ENCODE results near the gene UEVLD.

Gene UEVLD

GRCh38 chr11:18491924-18492323 is 96.6 kb downstream of the UEVLD start (continued):
- no peak for TF ChIP-seq ZNF664 (tag by site-specific recombination; IDR thresholded peaks at IDR 0.05)
- no peak for TF ChIP-seq ZNF16 (tag by site-specific recombination; IDR thresholded peaks at IDR 0.05; ENCODE audit: low read depth)
- no peak for TF ChIP-seq ZNF792 (tag by site-specific recombination; IDR thresholded peaks at IDR 0.05)
- no peak for TF ChIP-seq ZNF24 (tag by site-specific recombination; IDR thresholded peaks at IDR 0.05)
- no peak for TF ChIP-seq ZNF660 (tag by site-specific recombination; IDR thresholded peaks at IDR 0.05)

- Histone ChIP-seq H3K9me3 (ENCODE audit: control insufficient read depth, insufficient read depth, low read depth, low read length) (no peaks in the 10 kb centered on the region), H3K36me3 (ENCODE audit: control insufficient read depth in 2 of 2, insufficient read depth in 1 of 2, low read length in 2 of 2) (peaks cover 0 to 45% of the 10 kb centered on the region in 2 experiments; a peak in 1 of 3 replicates), H3K27ac (ENCODE audit: extremely low read depth, low read depth, low read length) (no peak overlapping the region), H3K4me1 (ENCODE audit: control insufficient read depth, insufficient read depth, low read length) (peaks cover 8% of the 10 kb centered on the region; the same call in 1 of the 2 replicates), H3K4me3 (ENCODE audit: low read depth, low read length) (no peak overlapping the region)
- CTCF ChIA-PET = interaction anchor here (1.5 kb wide), 1 partner anchor 35 kb away, joined by 3 read pairs; no protein-coding TSS in a partner anchor
- POLR2A ChIA-PET = no interaction called here
- no peak for TF ChIP-seq ZNF292 (tag by site-specific recombination; IDR thresholded peaks at IDR 0.05; ENCODE audit: borderline replicate concordance, low read depth)
- TF ChIP-seq ZNF23 (tag by site-specific recombination; IDR thresholded peaks at IDR 0.05; ENCODE audit: borderline replicate concordance) = no peak
- no peak for TF ChIP-seq ZNF404 (tag by site-specific recombination; IDR thresholded peaks at IDR 0.05)
- TF ChIP-seq WT1 (tag by site-specific recombination; IDR thresholded peaks at IDR 0.05) = no peak
- no peak for TF ChIP-seq ZSCAN4 (tag by site-specific recombination; IDR thresholded peaks at IDR 0.05)
- TF ChIP-seq ZNF132 (tag by site-specific recombination; IDR thresholded peaks at IDR 0.05; ENCODE audit: borderline replicate concordance) = no peak
- no peak for TF ChIP-seq ZNF510 (tag by site-specific recombination; IDR thresholded peaks at IDR 0.05; ENCODE audit: insufficient replicate concordance)
- no peak for TF ChIP-seq PRDM4 (tag by site-specific recombination; IDR thresholded peaks at IDR 0.05)
- TF ChIP-seq ZNF670 (tag by site-specific recombination; IDR thresholded peaks at IDR 0.05; ENCODE audit: low read depth) = no peak
- no peak for TF ChIP-seq ZNF426 (tag by site-specific recombination; IDR thresholded peaks at IDR 0.05)
- no peak for TF ChIP-seq ZNF423 (tag by site-specific recombination; IDR thresholded peaks at IDR 0.05)
- no peak for TF ChIP-seq ZNF529 (tag by site-specific recombination; IDR thresholded peaks at IDR 0.05; ENCODE audit: insufficient replicate concordance)
- no peak for TF ChIP-seq ZNF621 (tag by site-specific recombination; IDR thresholded peaks at IDR 0.05)
- no peak for TF ChIP-seq ZBTB8A (tag by site-specific recombination; IDR thresholded peaks at IDR 0.05)
- TF ChIP-seq ZNF341 (tag by site-specific recombination; IDR thresholded peaks at IDR 0.05; ENCODE audit: low read depth) = no peak
- TF ChIP-seq ZNF626 (tag by site-specific recombination; IDR thresholded peaks at IDR 0.05) = no peak
- TF ChIP-seq ZSCAN30 (tag by site-specific recombination; IDR thresholded peaks at IDR 0.05) = no peak
- TF ChIP-seq ZNF76 (tag by site-specific recombination; IDR thresholded peaks at IDR 0.05; ENCODE audit: borderline replicate concordance, low read depth) = no peak
- TF ChIP-seq OSR2 (tag by site-specific recombination; IDR thresholded peaks at IDR 0.05) = no peak
Observed at GRCh38 chr11:18490736-18491485, 97.6 kb downstream of the UEVLD start.

Measured in HEK293 (cell line).